T-cell (primary cell): ENCODE measurements around the gene SLC29A3. TPM values are rescaled to one million over a fixed set of nuclear protein-coding genes. Genes with fewer than 3 reads are reported as not detected.

ENCODE experiments used
- ATAC-seq, 4 experiments: fragments of 200-7000 bp in 3 of 4; fragments of 150-1000 bp in 1 of 4; cut with Tn5 transposase; replicated peaks in 1 of 4; 1 replicate in 3 of 4; 2 replicates in 1 of 4; pipeline ENCODE4 v1.10.0; 2021; ENCODE audit warnings: moderate library complexity in 3 of 4, mild to moderate bottlenecking in 2 of 4, moderate number of reproducible peaks in 1 of 4
- CTCF ChIA-PET, 2 donors: fragments of 300-600 bp; sonication (Branson Sonifier 250); formaldehyde crosslinking; loops; one replicate each; lab custom pipeline; 2022; ENCODE audit warnings: antibody characterized with exemption in 2 of 2; lab: Charles Lee
- POLR2A ChIA-PET, 2 donors: fragments of 300-600 bp; sonication (Branson Sonifier 250); formaldehyde crosslinking; loops; one replicate each; lab custom pipeline; 2022; ENCODE audit warnings: antibody characterized with exemption in 2 of 2; lab: Charles Lee
- DNase-seq, 35 experiments: peaks; one replicate each; pipeline versions ENCODE4 v3.0.0 to v3.0.0-alpha.2; 2013 to 2023
- H3K27ac ChIP-seq: one replicate; pipeline ENCODE4 v1.5.1; 2013; ENCODE audit warnings: low read length
- H3K27me3 ChIP-seq, 2 experiments: replicated peaks in 1 of 2; 1 replicate in 1 of 2; 2 replicates in 1 of 2; pipeline versions ENCODE4 v1.6.1 to v1.7.0; 2013; ENCODE audit warnings: low read length in 1 of 2, mixed read lengths in 1 of 2; ENCODE audit not compliant: control insufficient read depth in 2 of 2, insufficient read depth in 2 of 2; ENCODE audit errors: extremely low read depth in 1 of 2
- H3K36me3 ChIP-seq, 2 donors: 1 replicate in 1 of 2; 2 replicates in 1 of 2; pipeline versions ENCODE4 v1.6.1 to v1.7.0; 2013; ENCODE audit warnings: low read length in 1 of 2; ENCODE audit not compliant: control insufficient read depth in 2 of 2, insufficient read depth in 1 of 2; ENCODE audit errors: extremely low read depth in 1 of 2
- H3K4me1 ChIP-seq, 2 experiments: 1 replicate in 1 of 2; 2 replicates in 1 of 2; pipeline versions ENCODE4 v1.6.1 to v1.7.0; 2013; ENCODE audit warnings: low read length in 2 of 2, mixed read lengths in 1 of 2; ENCODE audit not compliant: insufficient read depth in 2 of 2, control insufficient read depth in 1 of 2; ENCODE audit errors: extremely low read depth in 1 of 2
- H3K4me3 ChIP-seq, 2 donors: 1 replicate in 1 of 2; 2 replicates in 1 of 2; pipeline versions ENCODE4 v1.5.1 to v1.7.0; 2013; ENCODE audit warnings: mild to moderate bottlenecking in 2 of 2, low read length in 1 of 2, moderate library complexity in 1 of 2; ENCODE audit not compliant: control insufficient read depth in 1 of 2; ENCODE audit errors: extremely low read depth in 1 of 2
- H3K9me3 ChIP-seq: 2 replicates; pipeline ENCODE4 v1.7.0; 2013
- H3K27ac Mint-ChIP-seq, 2 donors: one replicate each; pipeline ENCODE4 v1.8.0; 2020 to 2021; ENCODE audit warnings: mild to moderate bottlenecking in 2 of 2, mixed read lengths in 2 of 2
- H3K27me3 Mint-ChIP-seq, 2 donors: one replicate each; pipeline ENCODE4 v1.8.0; 2021 to 2022; ENCODE audit warnings: mixed read lengths in 2 of 2
- H3K36me3 Mint-ChIP-seq: one replicate; pipeline ENCODE4 v1.8.0; 2021; ENCODE audit warnings: mixed read lengths
- H3K4me1 Mint-ChIP-seq, 3 donors: one replicate each; pipeline ENCODE4 v1.8.0; 2020 to 2022; ENCODE audit warnings: mixed read lengths in 3 of 3, mild to moderate bottlenecking in 1 of 3
- H3K4me3 Mint-ChIP-seq, 3 donors: one replicate each; pipeline ENCODE4 v1.8.0; 2020 to 2022; ENCODE audit warnings: mild to moderate bottlenecking in 3 of 3, mixed read lengths in 3 of 3, moderate library complexity in 3 of 3
- H3K9me3 Mint-ChIP-seq, 3 donors: one replicate each; pipeline ENCODE4 v1.8.0; 2020 to 2022; ENCODE audit warnings: mixed read lengths in 3 of 3
- WGBS: methylation state at CpG from one replicate; pipeline ENCODE4 v1.1.5; 2013; ENCODE audit warnings: missing lambda C conversion rate; ENCODE audit not compliant: insufficient coverage; 5-methylcytosine and 5-hydroxymethylcytosine counted together
- total RNA-seq, 35 experiments: library from RNA in 6 of 35; stranded (reverse) in 6 of 35; fragments of 120-200 nt in 1 of 35; gene quantifications; one replicate each; pipeline versions ENCODE4 v1.2.1 to v1.2.4 and lab custom pipeline; 2013 to 2026

Gene SLC29A3
- total RNA-seq, 5 donors from 2014 or later (not counting 1 experiment from before 2014, with no cell fraction given): 3.3 to 8.8 (median 6.5) TPM

DNA sequence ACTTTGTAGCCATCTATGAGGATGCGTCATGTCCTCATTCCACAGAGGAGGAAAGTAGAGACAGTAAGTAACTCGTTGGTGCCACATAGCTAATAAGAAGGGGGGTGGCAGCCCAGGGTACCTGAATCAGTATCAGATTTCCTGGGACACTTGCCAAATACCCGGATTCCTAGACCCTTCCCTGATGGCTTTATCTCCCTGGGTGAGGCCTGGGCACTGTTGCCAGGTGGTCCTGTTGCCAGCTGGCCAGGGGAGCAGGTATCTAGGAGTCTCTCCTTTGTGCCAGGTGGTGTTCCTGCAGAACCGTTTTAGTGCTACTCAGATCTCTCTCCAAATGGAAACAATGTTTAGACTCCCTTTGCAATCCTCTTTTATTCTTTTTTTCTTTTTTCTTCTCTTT, 12.7 kb downstream of the SLC29A3 start:
- 81% methylated on average over 3 of the region's 4 CpGs for WGBS
- H3K27me3 Mint-ChIP-seq: no peaks in the 10 kb centered on the region
- peaks cover 30% of the 10 kb centered on the region for H3K36me3 Mint-ChIP-seq

DNA sequence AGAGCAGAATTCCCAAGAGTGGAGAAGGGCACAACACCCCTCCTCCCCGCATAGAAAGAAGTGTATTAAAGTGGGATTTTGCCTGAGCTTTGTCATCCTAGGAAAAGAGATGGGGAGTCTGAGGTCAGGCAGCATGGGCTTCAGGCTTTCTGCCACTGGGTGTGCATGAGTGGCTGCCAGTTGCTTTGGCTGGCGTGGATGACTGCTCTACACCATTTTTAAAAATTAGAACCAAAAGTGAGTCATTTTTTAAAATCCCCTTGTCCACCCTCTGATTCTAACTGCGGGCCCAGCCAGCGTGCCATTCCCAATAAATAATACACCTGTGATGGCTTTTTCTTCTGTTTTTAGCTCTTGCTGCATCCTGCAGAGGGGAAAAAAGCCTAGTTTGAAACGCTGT, 13.4 kb downstream of the SLC29A3 start:
- Mint-ChIP-seq H3K27me3 (no peaks in the 10 kb centered on the region), H3K36me3 (peaks cover 25% of the 10 kb centered on the region), H3K27ac (no peak overlapping the region), H3K4me3 (no peak overlapping the region), H3K4me1 (peaks cover 0 to 16% (median 6%) of the 10 kb centered on the region in 3 donors), H3K9me3 (no peaks in the 10 kb centered on the region)
- WGBS: 100% methylated on average over 2 of the region's 5 CpGs
- H3K4me3 ChIP-seq: no peak overlapping the region
- H3K27me3 ChIP-seq: no peaks in the 10 kb centered on the region
- no peak for DNase-seq
- CTCF ChIA-PET: no interaction called here
- H3K9me3 ChIP-seq: no peaks in the 10 kb centered on the region
- H3K27ac ChIP-seq: no peak overlapping the region
- POLR2A ChIA-PET: no interaction called here
- no peak for ATAC-seq
- H3K4me1 ChIP-seq: no peaks in the 10 kb centered on the region
- H3K36me3 ChIP-seq: peaks cover 0 to 12% of the 10 kb centered on the region in 2 donors

More for the DNA sequence above, 12.7 kb downstream of the SLC29A3 start:
- no peaks in the 10 kb centered on the region for H3K27me3 ChIP-seq
- CTCF ChIA-PET: interaction anchor here in 1 of 2 donors (0.9 kb wide), 1 partner anchor 48 kb away, joined by 4 read pairs; no protein-coding TSS in a partner anchor
- H3K9me3 Mint-ChIP-seq: no peaks in the 10 kb centered on the region
- no peaks in the 10 kb centered on the region for H3K4me1 ChIP-seq
- no peak overlapping the region for H3K4me3 Mint-ChIP-seq
- no peak overlapping the region for H3K27ac ChIP-seq
- no peak overlapping the region for H3K27ac Mint-ChIP-seq
- H3K36me3 ChIP-seq: peaks cover 0 to 11% of the 10 kb centered on the region in 2 donors
- POLR2A ChIA-PET: no interaction called here
- ATAC-seq: no peak
- H3K9me3 ChIP-seq: no peaks in the 10 kb centered on the region
- DNase-seq: no peak
- H3K4me1 Mint-ChIP-seq: peaks cover 0 to 16% (median 6%) of the 10 kb centered on the region in 3 donors
- no peak overlapping the region for H3K4me3 ChIP-seq

GRCh38 chr10:71333129-71333887, 14.2 kb downstream of the SLC29A3 start:
- ChIA-PET POLR2A (no interaction called here), CTCF (no interaction called here)
- Histone ChIP-seq H3K9me3 (no peaks in the 10 kb centered on the region), H3K4me3 (no peak overlapping the region), H3K27me3 (no peaks in the 10 kb centered on the region), H3K4me1 (no peaks in the 10 kb centered on the region), H3K27ac (no peak overlapping the region), H3K36me3 (peaks cover 0 to 14% of the 10 kb centered on the region in 2 donors)
- H3K4me3 Mint-ChIP-seq: no peak overlapping the region
- H3K27me3 Mint-ChIP-seq: no peaks in the 10 kb centered on the region
- 79% methylated on average over 5 of the region's 9 CpGs for WGBS
- no peak overlapping the region for H3K27ac Mint-ChIP-seq
- H3K9me3 Mint-ChIP-seq: no peaks in the 10 kb centered on the region
- peaks cover 0 to 10% (median 5%) of the 10 kb centered on the region in 3 donors for H3K4me1 Mint-ChIP-seq
- H3K36me3 Mint-ChIP-seq: peaks cover 19% of the 10 kb centered on the region
- ATAC-seq (no peak), DNase-seq (no peak)

DNA sequence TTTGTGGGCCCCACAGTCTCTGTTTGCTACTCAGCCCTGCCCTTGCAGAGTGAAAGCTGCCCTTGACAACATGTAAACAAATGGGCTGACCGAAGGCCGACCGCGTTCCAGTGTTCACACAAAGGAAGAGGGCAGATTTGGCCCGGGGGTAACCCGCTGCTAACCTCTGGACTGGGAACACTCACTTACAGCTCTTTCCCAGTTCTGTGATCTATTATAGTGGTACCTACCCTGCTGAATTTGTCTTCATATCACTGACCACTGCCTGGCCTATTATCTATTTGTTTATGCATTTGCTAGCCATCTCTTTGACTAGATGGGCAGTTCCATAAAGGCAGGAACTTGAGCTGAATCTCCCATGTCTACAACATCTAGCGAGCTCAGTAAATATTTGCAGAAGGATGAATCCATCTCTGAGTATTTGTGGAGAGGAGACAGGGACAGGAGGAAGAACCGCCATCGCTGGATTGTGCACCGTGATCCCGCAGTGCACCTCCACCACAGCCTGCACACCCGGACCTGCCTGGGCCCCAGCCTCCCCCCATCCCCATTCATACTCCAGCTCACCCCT, 15.2 kb downstream of the SLC29A3 start:
- H3K36me3 Mint-ChIP-seq: peaks cover 19% of the 10 kb centered on the region
- ATAC-seq (no peak), DNase-seq (no peak)
- ChIA-PET POLR2A (no interaction called here), CTCF (no interaction called here)
- H3K9me3 ChIP-seq: no peaks in the 10 kb centered on the region
- H3K27ac Mint-ChIP-seq: no peak overlapping the region
- no peaks in the 10 kb centered on the region for H3K9me3 Mint-ChIP-seq
- no peaks in the 10 kb centered on the region for H3K4me1 ChIP-seq
- H3K27me3 Mint-ChIP-seq: no peaks in the 10 kb centered on the region
- no peaks in the 10 kb centered on the region for H3K27me3 ChIP-seq
- H3K4me1 Mint-ChIP-seq: peaks cover 0 to 10% (median 4%) of the 10 kb centered on the region in 3 donors
- no peak overlapping the region for H3K4me3 Mint-ChIP-seq
- peaks cover 0 to 14% of the 10 kb centered on the region in 2 donors for H3K36me3 ChIP-seq
- H3K27ac ChIP-seq: no peak overlapping the region
- WGBS: 94% methylated on average over 9 of the region's 12 CpGs
- H3K4me3 ChIP-seq: no peak overlapping the region

- POLR2A ChIA-PET: interaction anchor here in 1 of 2 donors (0.7 kb wide), 1 partner anchor 15 kb away, joined by 8 read pairs; no protein-coding TSS in a partner anchor
Measured at GRCh38 chr10:71335173-71335708, 16.2 kb downstream of the SLC29A3 start.

DNA sequence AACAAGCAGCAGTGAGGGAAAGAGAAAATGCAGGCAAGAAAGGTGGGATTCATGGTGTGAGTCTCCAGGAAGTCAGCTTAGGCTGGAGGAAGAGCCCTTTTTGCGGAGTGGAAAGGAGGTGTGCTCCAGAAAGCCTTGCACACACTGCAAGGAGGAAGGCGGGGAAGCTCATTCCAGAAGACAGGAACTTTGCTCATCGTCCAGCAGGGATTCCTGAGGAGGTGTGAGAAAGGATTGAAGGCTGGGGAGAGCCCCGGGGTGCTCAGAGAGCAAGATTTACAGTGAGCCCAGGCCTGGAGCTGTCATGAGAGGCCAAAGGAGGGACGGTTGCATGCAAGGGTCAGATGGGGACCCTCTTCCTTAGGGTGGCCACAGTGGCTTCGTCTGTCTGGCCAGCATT, 17.6 kb downstream of the SLC29A3 start:
- H3K4me1 Mint-ChIP-seq: peaks cover 0 to 10% (median 4%) of the 10 kb centered on the region in 3 donors
- no peak for ATAC-seq
- H3K27ac Mint-ChIP-seq: no peak overlapping the region
- Histone ChIP-seq H3K27ac (no peak overlapping the region), H3K4me3 (no peak overlapping the region), H3K9me3 (no peaks in the 10 kb centered on the region), H3K36me3 (peaks cover 0 to 19% of the 10 kb centered on the region in 2 donors), H3K27me3 (no peaks in the 10 kb centered on the region), H3K4me1 (no peaks in the 10 kb centered on the region)
- ChIA-PET POLR2A (no interaction called here), CTCF (no interaction called here)
- H3K36me3 Mint-ChIP-seq: peaks cover 27% of the 10 kb centered on the region
- H3K27me3 Mint-ChIP-seq: no peaks in the 10 kb centered on the region
- no peak for DNase-seq
- H3K9me3 Mint-ChIP-seq: no peaks in the 10 kb centered on the region
- no peak overlapping the region for H3K4me3 Mint-ChIP-seq
- 78% methylated on average over 6 of the region's 6 CpGs for WGBS

More at GRCh38 chr10:71335173-71335708, 16.2 kb downstream of the SLC29A3 start:
- Mint-ChIP-seq H3K27me3 (no peaks in the 10 kb centered on the region), H3K4me3 (no peak overlapping the region), H3K4me1 (peaks cover 0 to 10% (median 4%) of the 10 kb centered on the region in 3 donors), H3K36me3 (peaks cover 25% of the 10 kb centered on the region), H3K27ac (no peak overlapping the region), H3K9me3 (no peaks in the 10 kb centered on the region)
- Histone ChIP-seq H3K9me3 (no peaks in the 10 kb centered on the region), H3K4me3 (no peak overlapping the region), H3K27ac (no peak overlapping the region), H3K36me3 (peaks cover 0 to 19% of the 10 kb centered on the region in 2 donors), H3K4me1 (no peaks in the 10 kb centered on the region), H3K27me3 (no peaks in the 10 kb centered on the region)
- no peak for ATAC-seq
- WGBS: 86% methylated on average over 13 of the region's 15 CpGs
- no peak for DNase-seq
- CTCF ChIA-PET: no interaction called here
